ENCODE data around the gene NFXL1.

The NFXL1 gene

GRCh38 chr4:47876310-47876709, 38.1 kb downstream of the NFXL1 start:
- no peaks in the 10 kb centered on the region for H3F3A ChIP-seq (ENCODE audit: control insufficient read depth, insufficient read depth)
- no peaks in the 10 kb centered on the region for H3K9me2 ChIP-seq (replicated peaks; ENCODE audit: control insufficient read depth, low read length)
- H3K36me3 ChIP-seq (ENCODE audit: control insufficient read depth, low read length): peaks cover 78% of the 10 kb centered on the region
- H3K4me2 ChIP-seq (ENCODE audit: low read length): no peak overlapping the region
- H3K4me3 ChIP-seq (ENCODE audit: low read length): no peak overlapping the region
- no peak for TF ChIP-seq EZH2phosphoT487 (IDR thresholded peaks at IDR 0.05; ENCODE audit: borderline replicate concordance, low read length)
- no peak for TF ChIP-seq CTCF (IDR thresholded peaks at IDR 0.05; ENCODE audit: low read depth, low read length, poor library complexity, severe bottlenecking)
- H3K9me3 ChIP-seq (ENCODE audit: control insufficient read depth, insufficient read depth, low read length): no peaks in the 10 kb centered on the region
- no peaks in the 10 kb centered on the region for H3K4me1 ChIP-seq (ENCODE audit: control insufficient read depth, low read length)
- no peaks in the 10 kb centered on the region for H4K20me1 ChIP-seq (ENCODE audit: control insufficient read depth, insufficient read depth, low read depth, low read length)
- no peaks in the 10 kb centered on the region for H3K79me2 ChIP-seq (ENCODE audit: control insufficient read depth, low read length)
- no peak overlapping the region for H3K27ac ChIP-seq (ENCODE audit: low read depth, low read length)
- H3K27me3 ChIP-seq (ENCODE audit: control insufficient read depth, low read length): no peaks in the 10 kb centered on the region

- Histone ChIP-seq H3K27me3 (ENCODE audit: control insufficient read depth, low read length) (no peaks in the 10 kb centered on the region), H4K20me1 (ENCODE audit: control insufficient read depth, insufficient read depth, low read depth, low read length) (no peaks in the 10 kb centered on the region), H3K9me3 (ENCODE audit: control insufficient read depth, insufficient read depth, low read length) (no peaks in the 10 kb centered on the region), H3K79me2 (ENCODE audit: control insufficient read depth, low read length) (no peaks in the 10 kb centered on the region; the same call in 1 of the 2 replicates), H3K4me2 (ENCODE audit: low read length) (no peak overlapping the region), H3K9me2 (replicated peaks; ENCODE audit: control insufficient read depth, low read length) (no peaks in the 10 kb centered on the region), H3K27ac (ENCODE audit: low read depth, low read length) (no peak overlapping the region), H3K4me1 (ENCODE audit: control insufficient read depth, low read length) (no peaks in the 10 kb centered on the region), H3F3A (ENCODE audit: control insufficient read depth, insufficient read depth) (no peaks in the 10 kb centered on the region), H3K36me3 (ENCODE audit: control insufficient read depth, low read length) (peaks cover 74% of the 10 kb centered on the region), H3K4me3 (ENCODE audit: low read length) (no peak overlapping the region)
- TF ChIP-seq CTCF (IDR thresholded peaks at IDR 0.05; ENCODE audit: low read depth, low read length, poor library complexity, severe bottlenecking): no peak
- TF ChIP-seq EZH2phosphoT487 (IDR thresholded peaks at IDR 0.05; ENCODE audit: borderline replicate concordance, low read length): no peak
Measured at GRCh38 chr4:47873877-47874541, 40.4 kb downstream of the NFXL1 start.

- Histone ChIP-seq H3K4me3 (ENCODE audit: low read length) (no peak overlapping the region), H3F3A (ENCODE audit: control insufficient read depth, insufficient read depth) (no peaks in the 10 kb centered on the region), H4K20me1 (ENCODE audit: control insufficient read depth, insufficient read depth, low read depth, low read length) (no peaks in the 10 kb centered on the region), H3K4me2 (ENCODE audit: low read length) (no peak overlapping the region), H3K27ac (ENCODE audit: low read depth, low read length) (no peak overlapping the region), H3K9me3 (ENCODE audit: control insufficient read depth, insufficient read depth, low read length) (no peaks in the 10 kb centered on the region), H3K27me3 (ENCODE audit: control insufficient read depth, low read length) (no peaks in the 10 kb centered on the region), H3K36me3 (ENCODE audit: control insufficient read depth, low read length) (peaks cover 29% of the 10 kb centered on the region), H3K9me2 (replicated peaks; ENCODE audit: control insufficient read depth, low read length) (no peaks in the 10 kb centered on the region), H3K79me2 (ENCODE audit: control insufficient read depth, low read length) (no peaks in the 10 kb centered on the region), H3K4me1 (ENCODE audit: control insufficient read depth, low read length) (peaks cover under 1% of the 10 kb centered on the region; the same call in 1 of the 2 replicates)
- TF ChIP-seq CTCF (IDR thresholded peaks at IDR 0.05; ENCODE audit: low read depth, low read length, poor library complexity, severe bottlenecking) (no peak), EZH2phosphoT487 (IDR thresholded peaks at IDR 0.05; ENCODE audit: borderline replicate concordance, low read length) (no peak)
Measured at GRCh38 chr4:47863486-47863885, 50.9 kb downstream of the NFXL1 start.

Data from DOHH2 (cell line).